Astrocyte of the cerebellum (primary cell): ENCODE measurements around the gene CRAMP1.

ENCODE experiments used
- DNase-seq: peaks from one replicate; pipeline ENCODE4 v3.0.0-alpha.2; 2011; ENCODE audit warnings: low read depth
- H3K4me3 ChIP-seq: 2 replicates; pipeline ENCODE4 v1.5.1; 2011; ENCODE audit warnings: mild to moderate bottlenecking, low read depth, low read length, moderate library complexity
- in situ Hi-C: cut with HindIII; loops from 2 replicates; pipeline ENCODE4 v1.10.0; 2017; ENCODE audit warnings: low sequenced_read_pairs
- TF ChIP-seq, protein P1 (sequence below): IDR thresholded peaks from 2 replicates; pipeline ENCODE4 v1.5.1; 2012; ENCODE audit warnings: low read length, low read depth, moderate library complexity, mild to moderate bottlenecking; ENCODE audit errors: missing control alignments

Gene CRAMP1

DNA sequence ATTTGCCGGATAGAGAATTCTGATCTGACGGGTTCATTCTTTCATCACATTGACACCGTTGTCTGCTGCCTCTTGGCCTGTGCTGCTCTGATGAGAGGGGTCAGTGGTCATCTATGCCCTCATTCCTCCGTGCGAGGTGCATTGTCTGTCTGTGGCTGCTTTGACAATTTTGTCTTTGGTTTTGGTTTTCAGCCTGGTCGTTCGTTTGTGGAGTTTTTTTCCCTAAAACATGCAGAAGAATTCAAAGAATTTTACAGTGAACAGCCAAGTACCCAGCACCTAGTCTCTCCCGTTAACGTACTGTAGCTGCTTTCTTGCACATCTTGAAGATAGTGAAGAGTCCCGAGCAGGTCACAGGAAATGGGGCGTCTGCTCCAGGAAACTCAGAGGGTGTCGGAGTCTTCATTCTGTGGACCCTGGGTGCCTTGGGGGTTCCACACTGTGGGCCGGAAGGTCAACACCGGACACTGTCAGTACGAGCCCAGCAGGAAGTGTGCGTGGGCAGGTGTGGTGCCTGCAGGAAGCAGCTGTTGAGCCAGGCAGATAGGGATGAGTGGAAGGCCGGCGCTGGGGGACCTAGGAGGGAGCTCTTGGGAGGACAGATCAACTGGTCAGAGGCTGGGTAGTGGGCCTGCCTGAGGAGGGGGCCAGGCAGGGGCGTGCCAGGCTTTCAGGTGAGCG, 28.2 kb downstream of the CRAMP1 start:
- no peak overlapping the region for H3K4me3 ChIP-seq
- in situ Hi-C loops = no loop called here
- DNase-seq = no peak
- TF ChIP-seq, protein P1, sequence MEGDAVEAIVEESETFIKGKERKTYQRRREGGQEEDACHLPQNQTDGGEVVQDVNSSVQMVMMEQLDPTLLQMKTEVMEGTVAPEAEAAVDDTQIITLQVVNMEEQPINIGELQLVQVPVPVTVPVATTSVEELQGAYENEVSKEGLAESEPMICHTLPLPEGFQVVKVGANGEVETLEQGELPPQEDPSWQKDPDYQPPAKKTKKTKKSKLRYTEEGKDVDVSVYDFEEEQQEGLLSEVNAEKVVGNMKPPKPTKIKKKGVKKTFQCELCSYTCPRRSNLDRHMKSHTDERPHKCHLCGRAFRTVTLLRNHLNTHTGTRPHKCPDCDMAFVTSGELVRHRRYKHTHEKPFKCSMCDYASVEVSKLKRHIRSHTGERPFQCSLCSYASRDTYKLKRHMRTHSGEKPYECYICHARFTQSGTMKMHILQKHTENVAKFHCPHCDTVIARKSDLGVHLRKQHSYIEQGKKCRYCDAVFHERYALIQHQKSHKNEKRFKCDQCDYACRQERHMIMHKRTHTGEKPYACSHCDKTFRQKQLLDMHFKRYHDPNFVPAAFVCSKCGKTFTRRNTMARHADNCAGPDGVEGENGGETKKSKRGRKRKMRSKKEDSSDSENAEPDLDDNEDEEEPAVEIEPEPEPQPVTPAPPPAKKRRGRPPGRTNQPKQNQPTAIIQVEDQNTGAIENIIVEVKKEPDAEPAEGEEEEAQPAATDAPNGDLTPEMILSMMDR = no peak

GRCh38 chr16:1641261-1641660, 29.1 kb downstream of the CRAMP1 start:
- TF ChIP-seq, protein P1 = no peak
- in situ Hi-C loops = no loop called here
- H3K4me3 ChIP-seq = no peak overlapping the region
- DNase-seq = no peak

DNA sequence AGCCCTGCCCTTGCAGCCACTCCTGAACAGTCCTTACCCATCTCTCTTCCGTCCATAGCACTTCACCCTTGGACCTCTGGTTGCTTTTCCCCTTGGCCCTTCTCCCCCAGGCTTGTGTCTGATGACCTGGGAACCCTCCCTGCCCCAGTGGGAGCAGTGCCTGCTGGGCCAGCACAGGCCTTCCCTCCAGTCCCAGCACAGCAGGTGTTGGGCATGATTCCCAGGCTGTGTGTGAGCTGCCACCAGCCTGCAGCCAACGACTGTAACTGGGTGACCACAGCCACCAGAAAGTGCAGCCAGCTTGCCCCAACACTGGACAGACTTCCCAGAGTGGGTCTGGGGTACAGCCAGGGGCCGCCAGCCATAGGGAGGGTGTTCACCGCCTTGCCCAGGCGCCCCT, 30.0 kb downstream of the CRAMP1 start:
- DNase-seq = no peak
- in situ Hi-C loops = no loop called here
- H3K4me3 ChIP-seq = no peak overlapping the region
- TF ChIP-seq, protein P1 = no peak

GRCh38 chr16:1642753-1643152, 30.6 kb downstream of the CRAMP1 start:
- TF ChIP-seq, protein P1 = no peak
- in situ Hi-C loops = no loop called here
- H3K4me3 ChIP-seq = no peak overlapping the region
- DNase-seq = no peak

DNA sequence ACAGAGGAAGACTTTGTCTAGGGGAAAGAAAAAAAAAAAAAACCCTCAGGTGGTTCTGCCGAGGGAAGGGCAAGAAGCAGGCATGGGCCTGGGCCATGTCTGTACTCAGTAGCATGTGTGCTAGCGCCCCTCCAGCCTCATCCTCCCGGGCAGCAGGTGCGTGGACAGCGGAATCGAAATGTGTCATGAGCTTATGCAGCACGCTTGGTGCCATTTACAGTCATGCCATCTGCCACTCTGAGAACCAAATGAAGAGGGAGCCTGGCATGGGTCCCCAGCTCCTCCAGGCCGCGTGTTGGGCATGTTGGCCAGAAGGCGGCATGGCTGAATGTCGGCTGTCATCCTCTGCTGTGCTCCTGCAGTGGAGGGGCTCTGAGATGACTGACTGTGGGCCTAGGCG, 31.4 kb downstream of the CRAMP1 start:
- TF ChIP-seq, protein P1 = no peak
- H3K4me3 ChIP-seq = no peak overlapping the region
- in situ Hi-C loops = no loop called here
- no peak for DNase-seq

DNA sequence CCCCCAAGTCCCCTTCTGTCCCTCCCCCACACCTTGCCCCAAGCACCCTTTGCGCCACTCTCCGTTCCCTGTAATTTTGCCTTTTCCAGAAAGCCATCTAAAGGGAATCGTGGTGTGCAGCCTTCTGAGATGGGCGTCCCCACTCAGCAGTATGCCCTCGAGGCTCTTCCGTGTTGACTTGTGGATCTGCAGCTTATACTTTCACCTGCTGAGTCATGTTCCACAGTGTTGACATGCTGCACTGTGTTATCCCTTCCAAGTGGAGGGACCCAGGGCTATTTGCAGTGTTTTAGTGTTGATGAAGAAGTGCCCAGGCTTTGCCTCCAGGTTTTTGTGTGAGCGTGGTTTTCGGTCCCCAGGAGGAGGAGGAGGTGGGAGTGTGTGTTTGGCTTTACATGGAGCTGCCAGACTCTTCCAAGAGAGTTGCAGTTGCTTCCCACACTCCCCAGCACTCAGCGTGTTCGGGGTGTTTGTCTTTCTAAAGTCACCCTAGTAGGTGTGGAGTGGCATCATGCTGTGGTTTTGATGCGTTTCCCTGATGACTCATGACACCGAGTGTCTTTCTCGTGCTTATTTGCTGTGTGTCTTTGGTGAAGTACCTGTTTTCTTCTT, 33.9 kb downstream of the CRAMP1 start:
- TF ChIP-seq, protein P1 = no peak
- no peak for DNase-seq
- in situ Hi-C loops = no loop called here
- H3K4me3 ChIP-seq = no peak overlapping the region
